Calu3 (cell line): Measurements from ENCODE around the gene KLK13. TPM values are rescaled to one million over a fixed set of nuclear protein-coding genes. Genes with fewer than 3 reads are reported as not detected.

Experiments
- BruUV-seq: library from RNA; stranded (reverse); fragments of 400-500 nt; replicated peaks from 2 replicates; lab custom pipeline; 2021; lab: Mats Ljungman, UMichigan
- CTCF ChIA-PET: fragments of 300-600 bp; sonication (Branson Sonifier 250); formaldehyde crosslinking; loops from one replicate; lab custom pipeline; 2022; ENCODE audit warnings: antibody characterized with exemption; lab: Charles Lee
- DNase-seq: peaks from one replicate; pipeline ENCODE4 v3.0.0; 2022
- H3K27ac Mint-ChIP-seq: one replicate; pipeline ENCODE4 v1.8.0; 2022; ENCODE audit warnings: mixed read lengths; ENCODE audit not compliant: unreplicated experiment
- H3K27me3 Mint-ChIP-seq: one replicate; pipeline ENCODE4 v1.8.0; 2022; ENCODE audit warnings: mixed read lengths; ENCODE audit not compliant: unreplicated experiment
- H3K36me3 Mint-ChIP-seq: one replicate; pipeline ENCODE4 v1.8.0; 2022; ENCODE audit warnings: mild to moderate bottlenecking, moderate library complexity, mixed read lengths; ENCODE audit not compliant: insufficient read depth, unreplicated experiment
- H3K4me1 Mint-ChIP-seq: one replicate; pipeline ENCODE4 v1.8.0; 2022; ENCODE audit warnings: mild to moderate bottlenecking, low read depth, mixed read lengths; ENCODE audit not compliant: unreplicated experiment
- H3K4me3 Mint-ChIP-seq: one replicate; pipeline ENCODE4 v1.8.0; 2022; ENCODE audit warnings: mild to moderate bottlenecking, low read depth, moderate library complexity, mixed read lengths; ENCODE audit not compliant: unreplicated experiment
- H3K9me3 Mint-ChIP-seq: one replicate; pipeline ENCODE4 v1.8.0; 2022; ENCODE audit warnings: low read depth, mixed read lengths; ENCODE audit not compliant: unreplicated experiment
- intact Hi-C: fragments of 100-400 bp; cut with micrococcal nuclease; formaldehyde crosslinking; loops from one replicate; pipeline ENCODE4 v1.10.0; 2022; ENCODE audit not compliant: unreplicated experiment
- total RNA-seq: library from RNA; stranded (reverse); gene quantifications from 2 replicates; pipeline ENCODE4 v1.2.3, GENCODE V29; 2022
- TF ChIP-seq, protein P1 (sequence below): fragments of 200-600 bp; IDR thresholded peaks from one replicate; pipeline ENCODE4 v1.8.0; 2022; ENCODE audit warnings: antibody characterized with exemption; ENCODE audit not compliant: unreplicated experiment

KLK13 gene
- total RNA-seq, 1 experiment from 2014 or later, result not detected

DNA sequence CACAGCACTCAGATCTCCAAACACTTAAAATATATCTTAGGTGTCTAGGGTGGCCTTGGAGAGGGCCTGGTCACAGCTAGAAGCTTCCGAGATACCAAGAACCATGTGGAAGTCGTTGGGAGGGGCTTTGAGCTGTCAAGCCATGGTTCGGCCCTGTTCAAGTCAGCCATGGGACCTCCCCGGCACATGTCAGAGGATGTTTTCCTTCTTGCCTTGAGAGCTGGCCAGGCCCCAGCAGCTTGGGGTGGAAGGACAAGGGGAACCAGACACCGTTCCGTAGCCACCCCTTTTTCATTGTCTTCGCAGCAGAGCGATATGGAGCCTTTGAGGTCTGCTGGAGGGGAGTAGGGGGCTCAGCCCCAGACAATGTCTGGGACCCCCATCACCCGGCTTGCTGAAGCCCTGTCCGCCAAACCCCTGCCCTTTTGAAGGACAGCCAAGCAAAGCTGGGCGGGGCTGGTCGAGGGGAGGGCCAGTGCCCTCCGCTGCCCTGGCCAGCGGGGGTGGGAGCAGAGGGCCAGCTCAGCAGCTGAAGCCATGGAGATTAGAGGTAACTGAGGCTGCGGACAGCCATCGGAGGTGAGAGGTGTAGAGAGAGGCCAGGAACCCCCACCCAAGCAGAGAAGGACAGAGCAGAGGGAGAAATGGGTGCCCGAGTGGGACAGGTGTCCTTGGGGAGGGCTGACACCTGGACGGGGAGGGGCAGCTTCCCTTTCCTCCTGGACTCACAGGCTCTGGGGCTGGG is 38.9 kb downstream of the KLK13 start:
- Mint-ChIP-seq H3K27ac (peak overlapping the region; percentile 34), H3K9me3 (no peaks in the 10 kb centered on the region), H3K4me1 (peaks cover 23% of the 10 kb centered on the region), H3K4me3 (peak overlapping the region; percentile 44), H3K27me3 (peaks cover 16% of the 10 kb centered on the region), H3K36me3 (peaks cover 13% of the 10 kb centered on the region)
- TF ChIP-seq, protein P1, sequence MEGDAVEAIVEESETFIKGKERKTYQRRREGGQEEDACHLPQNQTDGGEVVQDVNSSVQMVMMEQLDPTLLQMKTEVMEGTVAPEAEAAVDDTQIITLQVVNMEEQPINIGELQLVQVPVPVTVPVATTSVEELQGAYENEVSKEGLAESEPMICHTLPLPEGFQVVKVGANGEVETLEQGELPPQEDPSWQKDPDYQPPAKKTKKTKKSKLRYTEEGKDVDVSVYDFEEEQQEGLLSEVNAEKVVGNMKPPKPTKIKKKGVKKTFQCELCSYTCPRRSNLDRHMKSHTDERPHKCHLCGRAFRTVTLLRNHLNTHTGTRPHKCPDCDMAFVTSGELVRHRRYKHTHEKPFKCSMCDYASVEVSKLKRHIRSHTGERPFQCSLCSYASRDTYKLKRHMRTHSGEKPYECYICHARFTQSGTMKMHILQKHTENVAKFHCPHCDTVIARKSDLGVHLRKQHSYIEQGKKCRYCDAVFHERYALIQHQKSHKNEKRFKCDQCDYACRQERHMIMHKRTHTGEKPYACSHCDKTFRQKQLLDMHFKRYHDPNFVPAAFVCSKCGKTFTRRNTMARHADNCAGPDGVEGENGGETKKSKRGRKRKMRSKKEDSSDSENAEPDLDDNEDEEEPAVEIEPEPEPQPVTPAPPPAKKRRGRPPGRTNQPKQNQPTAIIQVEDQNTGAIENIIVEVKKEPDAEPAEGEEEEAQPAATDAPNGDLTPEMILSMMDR, result no peak
- intact Hi-C loops, result no loop called here
- CTCF ChIA-PET, result interaction anchor here (0.7 kb wide), 1 partner anchor 68 kb away, joined by 3 read pairs; no protein-coding TSS in a partner anchor
- DNase-seq, result no peak
- BruUV-seq, result no TSS peak

DNA sequence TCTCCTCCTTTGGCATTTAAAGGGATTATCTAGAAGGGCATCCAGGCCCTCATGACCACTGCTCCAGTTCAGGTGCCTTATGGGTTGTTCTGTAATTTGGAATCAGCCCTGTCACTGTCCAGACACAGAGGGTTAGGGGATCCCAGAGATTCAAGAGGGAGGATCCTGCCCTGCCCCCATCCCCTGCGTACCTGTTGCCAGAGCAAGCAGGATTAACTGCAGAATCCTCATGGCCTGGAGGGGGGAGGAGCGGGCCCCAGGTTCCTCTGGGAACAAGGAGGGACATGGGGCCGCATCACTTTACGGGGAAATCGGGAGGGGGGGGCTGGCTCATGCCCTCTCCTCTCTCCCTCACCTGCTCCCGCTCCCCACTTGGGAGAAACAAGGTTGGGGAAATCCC is 39.5 kb downstream of the KLK13 start:
- TF ChIP-seq, protein P1, result no peak
- DNase-seq, result no peak
- Mint-ChIP-seq H3K36me3 (peaks cover 13% of the 10 kb centered on the region), H3K9me3 (no peaks in the 10 kb centered on the region), H3K4me1 (peaks cover 23% of the 10 kb centered on the region), H3K4me3 (peak overlapping the region; percentile 44), H3K27ac (no peak overlapping the region), H3K27me3 (peaks cover 16% of the 10 kb centered on the region)
- intact Hi-C loops, result no loop called here
- BruUV-seq, result TSS peak; percentile 67
- CTCF ChIA-PET, result no interaction called here

DNA sequence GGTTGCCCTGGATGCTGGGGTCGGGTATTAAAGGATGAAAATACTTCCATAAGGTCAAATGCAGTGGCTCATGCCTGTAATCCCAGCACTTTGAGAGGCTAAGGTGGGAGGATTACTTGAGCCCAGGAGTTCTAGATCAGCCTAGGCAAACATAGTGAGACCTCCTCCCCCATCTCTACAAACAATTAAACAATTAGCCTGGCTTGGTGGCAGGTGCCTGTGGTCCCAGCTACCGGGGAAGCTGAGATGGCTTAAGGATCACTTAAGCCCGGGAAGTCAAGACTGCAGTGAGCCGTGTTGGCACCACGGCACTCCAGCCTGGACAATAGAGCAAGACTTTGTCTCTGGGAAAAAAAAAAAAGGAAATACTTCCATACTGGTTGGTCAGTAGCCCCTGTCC is 40.0 kb downstream of the KLK13 start:
- DNase-seq, result no peak
- H3K27me3 Mint-ChIP-seq, result peaks cover 16% of the 10 kb centered on the region
- intact Hi-C loops, result no loop called here
- BruUV-seq, result no TSS peak
- CTCF ChIA-PET, result no interaction called here
- no peak overlapping the region for H3K27ac Mint-ChIP-seq
- peaks cover 28% of the 10 kb centered on the region for H3K4me1 Mint-ChIP-seq
- H3K9me3 Mint-ChIP-seq, result no peaks in the 10 kb centered on the region
- TF ChIP-seq, protein P1, result no peak
- peaks cover 16% of the 10 kb centered on the region for H3K36me3 Mint-ChIP-seq
- no peak overlapping the region for H3K4me3 Mint-ChIP-seq

DNA sequence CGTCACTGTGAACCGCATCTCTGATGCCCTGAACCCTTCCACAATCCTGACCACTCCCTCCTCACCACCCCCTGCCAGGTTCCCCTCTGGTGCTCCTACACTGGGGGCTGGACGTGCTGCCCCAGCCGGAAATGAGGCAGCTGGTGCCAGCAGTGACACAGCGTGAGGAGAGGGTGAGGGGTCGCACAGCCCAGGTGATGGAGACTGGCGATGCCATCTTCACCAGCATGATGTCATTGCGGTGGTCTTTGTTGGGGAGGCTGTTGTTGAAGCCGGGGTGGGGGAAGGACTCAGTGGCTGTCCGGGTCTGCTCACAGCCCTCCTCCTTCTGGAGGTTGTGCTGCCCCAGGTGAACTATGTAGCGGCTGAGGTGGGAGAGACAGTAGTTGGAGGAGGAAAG is 40.9 kb downstream of the KLK13 start:
- Mint-ChIP-seq H3K27me3 (peaks cover 16% of the 10 kb centered on the region), H3K9me3 (no peaks in the 10 kb centered on the region), H3K27ac (no peak overlapping the region), H3K4me1 (peaks cover 33% of the 10 kb centered on the region), H3K4me3 (no peak overlapping the region), H3K36me3 (peaks cover 25% of the 10 kb centered on the region)
- intact Hi-C loops, result no loop called here
- no TSS peak for BruUV-seq
- TF ChIP-seq, protein P1, result no peak
- CTCF ChIA-PET, result interaction anchor here (0.6 kb wide), 1 partner anchor 38 kb away, joined by 3 read pairs; no protein-coding TSS in a partner anchor
- DNase-seq, result no peak
